Immature natural killer cell (primary cell): ENCODE results near the gene HP1BP3. TPM values are rescaled to one million over a fixed set of nuclear protein-coding genes. Genes with fewer than 3 reads are reported as not detected.

Source experiments
- DNase-seq, 3 donors: peaks; one replicate each; pipeline ENCODE4 v3.0.0; 2022; ENCODE audit warnings: mixed read lengths in 1 of 3
- H3K27ac Mint-ChIP-seq, 6 donors: one replicate each; pipeline ENCODE4 v1.8.0; 2020; ENCODE audit warnings: mixed read lengths in 6 of 6, mild to moderate bottlenecking in 5 of 6, inconsistent platforms in 4 of 6, moderate library complexity in 3 of 6
- H3K27me3 Mint-ChIP-seq, 3 donors: one replicate each; pipeline ENCODE4 v1.8.0; 2020 to 2021; ENCODE audit warnings: low read depth in 3 of 3, mild to moderate bottlenecking in 3 of 3, mixed read lengths in 3 of 3, moderate library complexity in 3 of 3, inconsistent platforms in 1 of 3
- H3K36me3 Mint-ChIP-seq, 3 donors: one replicate each; pipeline ENCODE4 v1.8.0; 2020; ENCODE audit warnings: mixed read lengths in 3 of 3, inconsistent platforms in 2 of 3, mild to moderate bottlenecking in 2 of 3
- H3K4me1 Mint-ChIP-seq, 2 donors: one replicate each; pipeline ENCODE4 v1.8.0; 2020; ENCODE audit warnings: inconsistent platforms in 2 of 2, mild to moderate bottlenecking in 2 of 2, mixed read lengths in 2 of 2, moderate library complexity in 1 of 2
- H3K4me3 Mint-ChIP-seq, 5 donors: one replicate each; pipeline ENCODE4 v1.8.0; 2020; ENCODE audit warnings: mild to moderate bottlenecking in 5 of 5, mixed read lengths in 5 of 5, inconsistent platforms in 3 of 5, moderate library complexity in 3 of 5
- H3K9me3 Mint-ChIP-seq, 6 donors: one replicate each; pipeline ENCODE4 v1.8.0; 2020; ENCODE audit warnings: mild to moderate bottlenecking in 6 of 6, mixed read lengths in 6 of 6, inconsistent platforms in 4 of 6, moderate library complexity in 3 of 6
- polyA plus RNA-seq, 3 donors: library from polyadenylated mRNA; unstranded; fragments of 300-500 nt; fragmentation: Illumina TruSeq; gene quantifications; one replicate each; pipeline ENCODE4 v1.2.3, GENCODE V29; 2021

HP1BP3 gene
- polyA plus RNA-seq, 3 donors from 2014 or later, result 160 to 208 (median 178) TPM

- peaks cover 7 to 13% (median 8%) of the 10 kb centered on the region in 3 donors for H3K27me3 Mint-ChIP-seq
- no peak overlapping the region for H3K4me3 Mint-ChIP-seq
- H3K9me3 Mint-ChIP-seq, result no peaks in the 10 kb centered on the region
- no peaks in the 10 kb centered on the region for H3K36me3 Mint-ChIP-seq
- DNase-seq, result no peak
- no peak overlapping the region for H3K27ac Mint-ChIP-seq
- H3K4me1 Mint-ChIP-seq, result peaks cover 11 to 15% of the 10 kb centered on the region in 2 donors
Measured at GRCh38 chr1:20728371-20729154, 58.5 kb downstream of the HP1BP3 start.

DNA sequence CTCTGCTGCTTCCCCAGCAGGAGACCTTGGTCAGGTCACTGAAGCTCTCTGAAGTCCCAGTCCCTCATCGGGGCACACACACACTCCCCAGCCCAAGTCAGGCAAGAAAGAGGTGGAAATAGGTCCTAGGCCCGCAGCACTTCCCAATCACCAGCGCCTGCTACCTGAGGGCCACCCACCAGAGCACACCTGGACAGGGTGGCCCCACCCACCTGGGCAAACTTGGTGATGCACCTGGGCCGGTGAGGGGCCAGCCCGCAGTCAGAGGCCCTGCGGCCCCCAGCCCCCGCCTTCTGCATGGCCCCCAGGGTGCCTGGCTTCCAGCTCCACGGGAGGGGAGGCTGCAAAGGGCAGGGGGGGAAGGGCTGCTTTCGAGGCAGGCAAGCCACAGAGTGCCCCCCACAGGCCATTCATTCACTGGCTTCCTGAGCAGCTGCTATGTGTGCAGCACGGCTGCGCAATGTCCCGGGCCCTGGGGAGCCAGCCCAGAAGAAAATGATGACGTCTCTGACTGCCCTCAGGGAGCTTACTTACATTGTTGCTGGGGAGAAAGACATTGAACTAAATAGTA, 59.3 kb downstream of the HP1BP3 start:
- Mint-ChIP-seq H3K4me1 (peaks cover 4 to 8% of the 10 kb centered on the region in 2 donors), H3K27ac (no peak overlapping the region), H3K9me3 (no peaks in the 10 kb centered on the region), H3K4me3 (no peak overlapping the region), H3K36me3 (no peaks in the 10 kb centered on the region), H3K27me3 (peaks cover 3 to 9% (median 8%) of the 10 kb centered on the region in 3 donors)
- DNase-seq, result no peak

DNA sequence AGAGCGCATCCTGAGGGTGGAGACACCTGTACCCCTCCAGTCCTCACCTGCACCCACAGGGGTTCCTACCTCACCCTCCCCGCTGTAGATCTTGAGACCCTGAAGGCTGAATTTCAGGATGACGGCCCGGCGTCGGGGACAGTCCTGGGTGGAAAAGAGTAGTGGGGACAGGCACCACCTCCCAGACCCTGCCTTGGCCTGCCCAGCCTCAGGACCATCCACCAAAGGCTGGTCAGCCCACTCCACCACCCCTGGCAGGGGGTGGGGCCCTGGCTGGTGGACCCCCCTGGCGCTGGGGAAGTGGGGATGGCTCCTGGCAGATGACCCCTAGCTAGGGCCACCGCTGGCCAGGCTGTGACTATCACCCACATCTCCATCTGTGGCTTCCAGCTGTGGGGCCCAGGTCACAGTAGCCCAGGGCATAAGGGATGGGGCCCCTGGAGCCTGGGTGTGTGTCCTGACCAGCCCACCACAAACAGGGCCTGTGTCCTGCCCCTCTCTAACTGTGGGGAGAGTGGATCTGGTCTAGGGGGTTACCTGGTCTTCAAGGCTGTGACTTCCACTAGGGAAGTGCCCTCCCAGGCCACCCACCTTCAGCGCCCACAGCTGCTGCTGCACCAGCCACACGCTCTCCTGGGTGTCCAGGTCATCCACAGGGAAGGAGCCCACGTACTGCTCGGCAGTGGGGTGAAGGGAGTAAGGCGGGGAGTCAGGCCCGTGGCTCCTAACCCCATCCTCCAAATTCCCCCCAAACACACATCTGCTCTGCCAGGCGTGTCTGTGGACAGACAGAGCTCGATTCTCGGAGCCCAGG, 60.0 kb downstream of the HP1BP3 start:
- Mint-ChIP-seq H3K36me3 (no peaks in the 10 kb centered on the region), H3K27me3 (peaks cover 3 to 8% (median 6%) of the 10 kb centered on the region in 3 donors), H3K27ac (no peak overlapping the region), H3K4me3 (no peak overlapping the region), H3K4me1 (peaks cover 0 to 2% of the 10 kb centered on the region in 2 donors), H3K9me3 (no peaks in the 10 kb centered on the region)
- no peak for DNase-seq

- Mint-ChIP-seq H3K4me1 (peaks cover 0 to 2% of the 10 kb centered on the region in 2 donors), H3K4me3 (no peak overlapping the region), H3K27ac (no peak overlapping the region), H3K36me3 (no peaks in the 10 kb centered on the region), H3K9me3 (no peaks in the 10 kb centered on the region), H3K27me3 (peaks cover 3 to 6% (median 6%) of the 10 kb centered on the region in 3 donors)
- no peak for DNase-seq
Measured at GRCh38 chr1:20726118-20726911, 60.8 kb downstream of the HP1BP3 start.

- Mint-ChIP-seq H3K9me3 (no peaks in the 10 kb centered on the region), H3K27ac (no peak overlapping the region), H3K27me3 (peaks cover 3 to 8% (median 6%) of the 10 kb centered on the region in 3 donors), H3K4me1 (no peaks in the 10 kb centered on the region), H3K36me3 (no peaks in the 10 kb centered on the region), H3K4me3 (no peak overlapping the region)
- DNase-seq, result no peak
Measured at GRCh38 chr1:20725189-20726117, 61.7 kb downstream of the HP1BP3 start.

GRCh38 chr1:20724364-20725188, 62.5 kb downstream of the HP1BP3 start:
- H3K27me3 Mint-ChIP-seq, result peaks cover 2 to 5% (median 4%) of the 10 kb centered on the region in 3 donors

DNA sequence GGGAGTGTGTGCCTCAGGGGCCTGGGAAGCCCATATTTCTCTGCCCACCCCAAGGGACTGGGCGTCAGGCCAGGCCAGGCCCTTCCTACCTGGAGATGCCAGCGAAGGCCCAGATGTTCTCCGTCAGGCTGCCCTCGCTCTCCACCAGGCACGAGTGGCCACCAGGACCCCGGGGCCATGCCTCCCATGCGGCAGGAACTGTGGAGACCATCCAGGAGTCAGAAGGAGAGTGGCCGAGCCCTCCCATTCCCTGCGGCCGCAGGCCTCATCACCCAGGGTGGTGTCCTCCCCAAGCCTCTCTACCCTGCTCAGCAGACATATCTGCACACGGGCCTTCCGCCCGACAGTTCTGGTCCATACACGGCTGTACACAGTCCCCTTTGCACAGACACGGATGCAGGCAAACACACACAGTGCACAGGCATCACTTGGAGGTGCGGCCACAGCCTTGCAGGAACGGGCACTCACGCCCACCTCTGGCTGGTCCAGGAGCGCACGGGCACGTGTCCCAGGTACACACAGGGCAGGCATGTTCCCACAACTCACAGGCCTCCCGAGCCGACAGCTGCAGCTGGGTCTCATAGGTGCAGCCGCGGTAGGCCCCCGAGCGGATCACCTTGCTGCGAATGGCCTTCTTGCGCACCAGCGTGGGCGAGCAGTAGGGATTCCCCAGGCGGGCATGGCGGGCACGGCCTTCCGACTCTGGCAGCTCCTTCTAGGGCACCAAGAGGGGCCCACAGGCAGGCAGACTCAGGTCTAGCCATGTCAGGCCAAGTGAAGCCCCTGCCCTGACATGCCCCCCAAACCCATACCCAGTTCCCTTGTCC, 63.4 kb downstream of the HP1BP3 start:
- Mint-ChIP-seq H3K36me3 (no peaks in the 10 kb centered on the region), H3K27ac (no peak overlapping the region), H3K4me3 (no peak overlapping the region), H3K27me3 (peaks cover 5 to 7% (median 7%) of the 10 kb centered on the region in 3 donors), H3K9me3 (no peaks in the 10 kb centered on the region), H3K4me1 (peaks cover 0 to 1% of the 10 kb centered on the region in 2 donors)
- DNase-seq, result no peak

More at GRCh38 chr1:20724364-20725188, 62.5 kb downstream of the HP1BP3 start:
- DNase-seq, result no peak
- no peaks in the 10 kb centered on the region for H3K36me3 Mint-ChIP-seq
- H3K4me1 Mint-ChIP-seq, result no peaks in the 10 kb centered on the region
- no peak overlapping the region for H3K27ac Mint-ChIP-seq
- no peak overlapping the region for H3K4me3 Mint-ChIP-seq
- H3K9me3 Mint-ChIP-seq, result no peaks in the 10 kb centered on the region

DNA sequence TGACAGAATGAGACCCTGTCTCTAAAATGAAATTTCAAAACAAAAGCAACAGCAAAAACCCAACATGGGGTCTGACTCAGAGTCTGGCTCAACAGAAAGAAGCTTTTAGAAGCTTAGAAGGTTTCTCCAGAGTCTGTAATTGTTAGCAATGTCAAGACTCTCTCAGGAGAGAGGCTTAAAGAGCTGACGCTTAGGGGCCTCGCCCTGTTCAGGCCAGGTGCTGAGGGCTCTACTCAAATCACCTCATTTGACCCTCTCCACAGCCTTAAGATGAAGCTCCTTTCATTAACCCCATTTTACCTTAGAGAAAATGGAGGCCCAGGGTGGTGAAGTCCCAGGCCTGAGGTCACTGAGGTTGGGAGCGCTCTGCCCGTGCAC, 64.0 kb downstream of the HP1BP3 start:
- no peak overlapping the region for H3K4me3 Mint-ChIP-seq
- DNase-seq, result no peak
- peaks cover 6 to 13% (median 6%) of the 10 kb centered on the region in 3 donors for H3K27me3 Mint-ChIP-seq
- peaks cover 0 to 4% of the 10 kb centered on the region in 2 donors for H3K4me1 Mint-ChIP-seq
- H3K27ac Mint-ChIP-seq, result no peak overlapping the region
- no peaks in the 10 kb centered on the region for H3K36me3 Mint-ChIP-seq
- H3K9me3 Mint-ChIP-seq, result no peaks in the 10 kb centered on the region

DNA sequence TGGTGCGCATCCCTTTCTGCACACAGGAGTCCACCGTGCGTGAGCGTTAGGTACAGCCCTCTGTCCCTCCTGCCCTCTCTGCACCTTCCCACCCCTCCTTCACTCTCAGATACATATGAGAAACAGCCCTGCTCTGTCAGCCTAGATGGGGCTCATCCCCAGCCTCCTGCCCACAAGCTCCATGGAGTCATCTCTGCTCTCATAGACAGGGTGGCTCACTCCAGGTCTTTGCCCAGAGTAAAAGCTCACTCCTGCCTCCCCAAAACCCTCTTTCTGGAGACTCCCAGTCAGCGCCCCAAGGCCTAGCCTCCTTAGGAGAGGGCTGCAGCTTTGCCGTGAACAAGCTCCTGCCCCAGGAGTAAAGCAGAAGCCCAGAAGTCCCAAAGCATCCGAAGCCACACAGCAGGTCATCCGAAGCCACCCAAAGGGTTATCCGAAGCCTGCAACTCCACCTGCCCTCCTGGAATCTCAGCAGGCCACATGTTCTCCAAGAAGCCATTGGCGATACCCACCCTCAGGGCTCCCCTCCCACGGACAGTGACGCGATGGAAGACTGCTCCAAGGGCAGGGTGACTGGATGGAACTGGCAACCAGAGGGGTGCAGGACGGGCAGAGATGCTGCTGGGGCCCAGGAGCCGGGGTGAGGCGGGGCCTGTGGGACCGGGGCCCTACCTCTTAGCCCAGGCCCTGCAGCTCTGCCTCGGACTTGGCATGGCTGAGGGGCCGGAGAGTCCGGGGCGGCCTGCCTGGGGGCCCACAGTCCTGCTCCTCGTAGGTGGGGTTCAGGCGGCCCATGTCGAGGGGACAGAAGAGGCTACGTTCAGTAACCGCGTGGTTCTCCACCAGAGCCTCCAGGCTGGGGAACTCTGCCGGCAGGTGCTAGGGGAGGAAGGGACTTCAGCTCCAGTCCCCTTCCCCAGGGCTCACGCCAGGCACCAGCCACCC, 65.7 kb downstream of the HP1BP3 start:
- no peak overlapping the region for H3K4me3 Mint-ChIP-seq

GRCh38 chr1:20720631-20721091, 66.4 kb downstream of the HP1BP3 start:
- DNase-seq, result no peak

More for the DNA sequence above, 65.7 kb downstream of the HP1BP3 start:
- H3K9me3 Mint-ChIP-seq, result no peaks in the 10 kb centered on the region
- peaks cover 8 to 19% (median 14%) of the 10 kb centered on the region in 3 donors for H3K27me3 Mint-ChIP-seq
- no peak overlapping the region for H3K27ac Mint-ChIP-seq
- no peaks in the 10 kb centered on the region for H3K36me3 Mint-ChIP-seq
- DNase-seq, result no peak
- H3K4me1 Mint-ChIP-seq, result peaks cover 6 to 11% of the 10 kb centered on the region in 2 donors

More at GRCh38 chr1:20720631-20721091, 66.4 kb downstream of the HP1BP3 start:
- Mint-ChIP-seq H3K4me1 (peaks cover 9 to 11% of the 10 kb centered on the region in 2 donors), H3K27ac (no peak overlapping the region), H3K36me3 (no peaks in the 10 kb centered on the region), H3K9me3 (no peaks in the 10 kb centered on the region), H3K4me3 (no peak overlapping the region), H3K27me3 (peaks cover 15 to 24% (median 19%) of the 10 kb centered on the region in 3 donors)
